Measurements from ENCODE around the gene EP400. TPM values are rescaled to one million over a fixed set of nuclear protein-coding genes. Genes with fewer than 3 reads are reported as not detected.
A peak's percentile ranks its signal among the peaks of the same experiment; 100 is the strongest.

EP400 gene
- total and polyA plus RNA-seq, 9 of the 15 experiments (the other 6 are each of a cell fraction or from before 2014, with no cell fraction given) = 4.5 to 58.0 (median 7.0) TPM

GRCh38 chr12:132084621-132085290 is 135.0 kb downstream of the EP400 start (continued):
- TF ChIP-seq FOXP1 (CRISPR knock-in tag; IDR thresholded peaks at IDR 0.05) (no peak; the same call in 1 of the 2 replicates), ZNF431 (CRISPR knock-in tag; IDR thresholded peaks at IDR 0.05) (0 out of 2 replicates have a peak, but pooled peaks have one; percentile 28), ZNF217 (CRISPR knock-in tag; IDR thresholded peaks at IDR 0.05) (no peak), HNRNPLL (IDR thresholded peaks at IDR 0.05; ENCODE audit: low read depth, low read length, poor library complexity, severe bottlenecking) (peak; percentile 25), FOXA3 (CRISPR knock-in tag; conservative IDR thresholded peaks at IDR 0.05 in 1 of 2, IDR thresholded peaks at IDR 0.05 in 1 of 2) (no peak), ZNF444 (CRISPR knock-in tag; IDR thresholded peaks at IDR 0.05) (no peak), ARHGAP35 (IDR thresholded peaks at IDR 0.05; ENCODE audit: partially characterized antibody) (peak; percentile 84), MYBL2 (IDR thresholded peaks at IDR 0.05; ENCODE audit: low read depth) (no peak), MYBL2 (CRISPR knock-in tag; IDR thresholded peaks at IDR 0.05; ENCODE audit: borderline replicate concordance) (no peak), XRCC4 (IDR thresholded peaks at IDR 0.05; ENCODE audit: extremely low read depth, insufficient read depth, insufficient read length) (no peak), MLLT1 (IDR thresholded peaks at IDR 0.05) (peak in 1 of 2 experiments; percentile 16; a peak in 1 of 4 replicates), ZSCAN29 (IDR thresholded peaks at IDR 0.05) (no peak), SIN3A (IDR thresholded peaks at IDR 0.05; ENCODE audit: borderline replicate concordance in 2 of 2, control insufficient read depth in 1 of 2, low read depth in 2 of 2, low read length in 2 of 2) (peak; percentile 26 to 57; a peak in 1 of 4 replicates), RNF2 (IDR thresholded peaks at IDR 0.05) (peak; percentile 80), CCNT2 (IDR thresholded peaks at IDR 0.05; ENCODE audit: borderline replicate concordance, extremely low read depth, insufficient read length, low read depth, low read length) (peak; percentile 42), EZH2 (IDR thresholded peaks at IDR 0.05; ENCODE audit: borderline replicate concordance, low read depth, low read length) (no peak), ESRRA (IDR thresholded peaks at IDR 0.05; ENCODE audit: borderline replicate concordance, low read depth) (peak; percentile 72), CBFA2T2 (conservative IDR thresholded peaks at IDR 0.05) (0 out of 2 replicates have a peak, but pooled peaks have one; percentile 6), FIP1L1 (IDR thresholded peaks at IDR 0.05; ENCODE audit: low read depth, low read length, poor library complexity, severe bottlenecking) (no peak), CBX8 (IDR thresholded peaks at IDR 0.05; ENCODE audit: borderline replicate concordance, extremely low read depth, low read depth, low read length, poor library complexity, severe bottlenecking) (no peak), NCOR1 (IDR thresholded peaks at IDR 0.05) (peak; percentile 78), POLR2A (conservative IDR thresholded peaks at IDR 0.05) (peak; percentile 54), NCOA6 (IDR thresholded peaks at IDR 0.05) (no peak), BMI1 (IDR thresholded peaks at IDR 0.05; ENCODE audit: low read length) (no peak), CREM (IDR thresholded peaks at IDR 0.05; ENCODE audit: low read depth) (peak; percentile 80), LCOR (CRISPR knock-in tag; IDR thresholded peaks at IDR 0.05) (0 out of 2 replicates have a peak, but pooled peaks have one; percentile 43), KAT8 (IDR thresholded peaks at IDR 0.05; ENCODE audit: low read depth) (no peak), ZNF232 (CRISPR knock-in tag; IDR thresholded peaks at IDR 0.05) (no peak), LEF1 (IDR thresholded peaks at IDR 0.05) (peak; percentile 86), ZNF511 (CRISPR knock-in tag; IDR thresholded peaks at IDR 0.05) (peak; percentile 43; the same call in 1 of the 2 replicates)
